Measurements from ENCODE around the gene XPO5.

DNA sequence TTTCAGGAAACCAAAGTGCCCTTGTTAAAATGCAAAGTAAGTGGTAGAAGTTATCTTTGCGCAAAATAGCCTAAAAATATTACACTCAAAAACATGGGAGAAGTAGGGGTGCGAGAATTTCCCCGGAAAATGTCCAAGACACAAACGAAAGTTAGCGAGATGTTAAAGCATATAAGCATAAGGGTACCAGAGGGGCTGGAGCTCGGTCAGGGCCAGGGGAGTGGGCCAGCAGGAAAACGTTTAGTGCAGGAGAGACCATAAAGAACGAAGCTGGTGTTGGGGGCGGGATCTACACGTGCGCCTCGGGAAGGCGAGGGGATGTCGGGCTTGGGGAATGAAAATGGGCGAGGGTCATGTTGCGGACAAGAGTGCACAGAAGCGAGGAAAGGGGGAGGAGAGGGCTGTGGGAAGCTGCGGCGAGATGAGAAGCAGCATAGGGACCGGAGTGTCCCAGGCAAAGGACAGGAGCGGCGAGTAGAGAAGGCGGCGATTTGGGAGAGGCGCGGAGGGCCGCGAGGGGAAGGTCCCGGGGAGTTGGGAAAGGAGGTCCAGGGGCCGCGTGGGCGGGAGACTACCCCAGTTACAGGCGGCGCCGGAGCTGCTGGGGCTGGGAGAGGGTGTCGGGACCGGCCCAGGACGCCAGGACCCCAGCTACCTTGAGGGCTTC lies 600 bp downstream of the XPO5 start:
- TF ChIP-seq CTCF (IDR thresholded peaks at IDR 0.05; ENCODE audit: poor library complexity, severe bottlenecking) (no peak), SMC3 (conservative IDR thresholded peaks at IDR 0.05; ENCODE audit: poor library complexity) (no peak), POLR2AphosphoS5 (IDR thresholded peaks at IDR 0.05) (no peak)
